Stimulated activated effector memory CD8-positive, alpha-beta T cell treated with anti-CD3 and anti-CD28 coated beads, Interleukin-12 subunit alpha, Interleukin-12 subunit beta, amount 100 ng/mL, for 72 hours (primary cell): ENCODE measurements around the gene MLIP.

Experiments
- ATAC-seq: fragments of 150-1000 bp; cut with Tn5 transposase; 2 replicates; pipeline ENCODE4 v1.10.0; 2021
- DNase-seq, 2 donors: peaks; one replicate each; pipeline ENCODE4 v3.0.0; 2021 to 2022; ENCODE audit warnings: low spot score in 2 of 2
- H3K27ac Mint-ChIP-seq: one replicate; pipeline ENCODE4 v1.8.0; 2022; ENCODE audit warnings: mild to moderate bottlenecking, mixed read lengths
- H3K36me3 Mint-ChIP-seq: one replicate; pipeline ENCODE4 v1.8.0; 2022; ENCODE audit warnings: mild to moderate bottlenecking, mixed read lengths
- H3K4me1 Mint-ChIP-seq: one replicate; pipeline ENCODE4 v1.8.0; 2022; ENCODE audit warnings: mixed read lengths
- H3K4me3 Mint-ChIP-seq: one replicate; pipeline ENCODE4 v1.8.0; 2022; ENCODE audit warnings: mild to moderate bottlenecking, mixed read lengths
- H3K9me3 Mint-ChIP-seq: one replicate; pipeline ENCODE4 v1.8.0; 2022; ENCODE audit warnings: mixed read lengths

Gene MLIP

GRCh38 chr6:54087721-54088120, 23.5 kb upstream of the MLIP start:
- Mint-ChIP-seq H3K27ac (no peak overlapping the region), H3K4me3 (no peak overlapping the region), H3K4me1 (no peaks in the 10 kb centered on the region), H3K9me3 (no peaks in the 10 kb centered on the region), H3K36me3 (no peaks in the 10 kb centered on the region)
- ATAC-seq (no peak), DNase-seq (no peak)

GRCh38 chr6:54093326-54093948, 17.8 kb upstream of the MLIP start:
- Mint-ChIP-seq H3K27ac (no peak overlapping the region), H3K36me3 (no peaks in the 10 kb centered on the region), H3K4me3 (no peak overlapping the region), H3K9me3 (peaks cover 6% of the 10 kb centered on the region), H3K4me1 (no peaks in the 10 kb centered on the region)
- ATAC-seq = no peak
- DNase-seq = no peak

GRCh38 chr6:54094293-54094692, 16.9 kb upstream of the MLIP start:
- H3K4me1 Mint-ChIP-seq = no peaks in the 10 kb centered on the region
- H3K4me3 Mint-ChIP-seq = no peak overlapping the region
- H3K36me3 Mint-ChIP-seq = no peaks in the 10 kb centered on the region
- H3K9me3 Mint-ChIP-seq = peaks cover 6% of the 10 kb centered on the region
- H3K27ac Mint-ChIP-seq = no peak overlapping the region
- DNase-seq (no peak), ATAC-seq (no peak)

- H3K36me3 Mint-ChIP-seq = no peaks in the 10 kb centered on the region
- no peaks in the 10 kb centered on the region for H3K4me1 Mint-ChIP-seq
- H3K4me3 Mint-ChIP-seq = no peak overlapping the region
- H3K27ac Mint-ChIP-seq = no peak overlapping the region
- no peak for ATAC-seq
- H3K9me3 Mint-ChIP-seq = peaks cover 6% of the 10 kb centered on the region
- DNase-seq = no peak
Measured at GRCh38 chr6:54094786-54095185, 16.5 kb upstream of the MLIP start.

- H3K36me3 Mint-ChIP-seq = no peaks in the 10 kb centered on the region
- H3K4me3 Mint-ChIP-seq = no peak overlapping the region
- no peaks in the 10 kb centered on the region for H3K4me1 Mint-ChIP-seq
- ATAC-seq = no peak
- no peak for DNase-seq
- no peak overlapping the region for H3K27ac Mint-ChIP-seq
- peaks cover 6% of the 10 kb centered on the region for H3K9me3 Mint-ChIP-seq
Measured at GRCh38 chr6:54095723-54096122, 15.5 kb upstream of the MLIP start.

- Mint-ChIP-seq H3K36me3 (no peaks in the 10 kb centered on the region), H3K4me1 (no peaks in the 10 kb centered on the region), H3K27ac (no peak overlapping the region), H3K4me3 (no peak overlapping the region), H3K9me3 (peaks cover 6% of the 10 kb centered on the region)
- no peak for DNase-seq
- no peak for ATAC-seq
Measured at GRCh38 chr6:54096811-54097210, 14.4 kb upstream of the MLIP start.

GRCh38 chr6:54097753-54098152, 13.5 kb upstream of the MLIP start:
- ATAC-seq (no peak), DNase-seq (no peak)
- Mint-ChIP-seq H3K4me3 (no peak overlapping the region), H3K36me3 (no peaks in the 10 kb centered on the region), H3K27ac (no peak overlapping the region), H3K4me1 (no peaks in the 10 kb centered on the region), H3K9me3 (peaks cover 6% of the 10 kb centered on the region)

GRCh38 chr6:54098450-54099044, 12.7 kb upstream of the MLIP start:
- ATAC-seq (no peak), DNase-seq (no peak)
- Mint-ChIP-seq H3K9me3 (peaks cover 6% of the 10 kb centered on the region), H3K27ac (no peak overlapping the region), H3K4me3 (no peak overlapping the region), H3K36me3 (no peaks in the 10 kb centered on the region), H3K4me1 (no peaks in the 10 kb centered on the region)

GRCh38 chr6:54099225-54099624, 12.0 kb upstream of the MLIP start:
- H3K36me3 Mint-ChIP-seq = no peaks in the 10 kb centered on the region
- no peak overlapping the region for H3K27ac Mint-ChIP-seq
- ATAC-seq (no peak), DNase-seq (no peak)
- H3K4me3 Mint-ChIP-seq = no peak overlapping the region
- H3K4me1 Mint-ChIP-seq = no peaks in the 10 kb centered on the region
- H3K9me3 Mint-ChIP-seq = peaks cover 6% of the 10 kb centered on the region

GRCh38 chr6:54100411-54101006, 10.7 kb upstream of the MLIP start:
- Mint-ChIP-seq H3K4me1 (no peaks in the 10 kb centered on the region), H3K9me3 (peaks cover 6% of the 10 kb centered on the region), H3K36me3 (no peaks in the 10 kb centered on the region), H3K27ac (no peak overlapping the region), H3K4me3 (no peak overlapping the region)
- DNase-seq (no peak), ATAC-seq (no peak)

- no peak overlapping the region for H3K27ac Mint-ChIP-seq
- H3K36me3 Mint-ChIP-seq = no peaks in the 10 kb centered on the region
- H3K9me3 Mint-ChIP-seq = peaks cover 4% of the 10 kb centered on the region
- ATAC-seq (no peak), DNase-seq (no peak)
- H3K4me3 Mint-ChIP-seq = no peak overlapping the region
- H3K4me1 Mint-ChIP-seq = no peaks in the 10 kb centered on the region
Measured at GRCh38 chr6:54102238-54102637, 9.0 kb upstream of the MLIP start.

GRCh38 chr6:54103497-54103896, 7.7 kb upstream of the MLIP start:
- H3K27ac Mint-ChIP-seq = no peak overlapping the region
- ATAC-seq (no peak), DNase-seq (no peak)
- H3K4me3 Mint-ChIP-seq = no peak overlapping the region
- no peaks in the 10 kb centered on the region for H3K4me1 Mint-ChIP-seq
- no peaks in the 10 kb centered on the region for H3K9me3 Mint-ChIP-seq
- no peaks in the 10 kb centered on the region for H3K36me3 Mint-ChIP-seq

GRCh38 chr6:54106727-54107126, 4.5 kb upstream of the MLIP start:
- Mint-ChIP-seq H3K27ac (no peak overlapping the region), H3K9me3 (no peaks in the 10 kb centered on the region), H3K4me1 (no peaks in the 10 kb centered on the region), H3K4me3 (no peak overlapping the region), H3K36me3 (no peaks in the 10 kb centered on the region)
- DNase-seq = no peak
- ATAC-seq = no peak

GRCh38 chr6:54107470-54108090, 3.7 kb upstream of the MLIP start:
- Mint-ChIP-seq H3K4me1 (no peaks in the 10 kb centered on the region), H3K36me3 (no peaks in the 10 kb centered on the region), H3K4me3 (no peak overlapping the region), H3K27ac (no peak overlapping the region), H3K9me3 (no peaks in the 10 kb centered on the region)
- ATAC-seq (no peak), DNase-seq (no peak)

GRCh38 chr6:54108271-54108670, 3.0 kb upstream of the MLIP start:
- no peak for ATAC-seq
- no peaks in the 10 kb centered on the region for H3K4me1 Mint-ChIP-seq

GRCh38 chr6:54109586-54109985, 1.7 kb upstream of the MLIP start:
- ATAC-seq = no peak

More at GRCh38 chr6:54108271-54108670, 3.0 kb upstream of the MLIP start:
- H3K36me3 Mint-ChIP-seq = no peaks in the 10 kb centered on the region
- H3K4me3 Mint-ChIP-seq = no peak overlapping the region
- no peaks in the 10 kb centered on the region for H3K9me3 Mint-ChIP-seq
- no peak for DNase-seq
- H3K27ac Mint-ChIP-seq = no peak overlapping the region

More at GRCh38 chr6:54109586-54109985, 1.7 kb upstream of the MLIP start:
- DNase-seq = no peak
- H3K4me3 Mint-ChIP-seq = no peak overlapping the region
- H3K9me3 Mint-ChIP-seq = peaks cover under 1% of the 10 kb centered on the region
- no peak overlapping the region for H3K27ac Mint-ChIP-seq
- no peaks in the 10 kb centered on the region for H3K36me3 Mint-ChIP-seq
- no peaks in the 10 kb centered on the region for H3K4me1 Mint-ChIP-seq
